BJ (cell line): ENCODE data around the gene OPCML. TPM values are rescaled to one million over a fixed set of nuclear protein-coding genes. Genes with fewer than 3 reads are reported as not detected.

ENCODE experiments used
- CTCF ChIA-PET: fragments of 350-600 bp; formaldehyde crosslinking; extraction: SDS; loops from one replicate; lab custom pipeline; 2021; ENCODE audit warnings: antibody characterized with exemption, inconsistent platforms; lab: Yijun Ruan, JAX
- POLR2A ChIA-PET: fragments of 300-600 bp; sonication (Branson Sonifier 250); formaldehyde crosslinking; extraction: SDS; loops from one replicate; lab custom pipeline; 2021; ENCODE audit warnings: antibody characterized with exemption; lab: Charles Lee
- DNase-seq: peaks from one replicate; pipeline ENCODE4 v3.0.0-alpha.2; 2011; ENCODE audit warnings: low read depth
- H3K27me3 ChIP-seq: 2 replicates; pipeline ENCODE4 v1.6.0; 2011; ENCODE audit warnings: low read length; ENCODE audit not compliant: control insufficient read depth, insufficient read depth
- H3K36me3 ChIP-seq: 2 replicates; pipeline ENCODE4 v1.5.1; 2011; ENCODE audit warnings: low read length; ENCODE audit not compliant: control insufficient read depth, insufficient read depth
- H3K4me3 ChIP-seq: 2 replicates; pipeline ENCODE4 v1.5.1; 2011; ENCODE audit warnings: low read depth, mild to moderate bottlenecking, control low read depth, low read length
- CTCF ChIP-seq: IDR thresholded peaks from 2 replicates; pipeline ENCODE4 v1.5.1; 2011; ENCODE audit warnings: low read depth, mild to moderate bottlenecking, control low read depth, inconsistent platforms, low read length, moderate library complexity; ENCODE audit not compliant: insufficient read depth
- polyA plus RNA-seq: library from polyadenylated mRNA; depleted of rRNA; stranded (reverse); fragments of >200 nt; gene quantifications from 2 replicates; pipeline ENCODE4 v1.2.3, GENCODE V29; 2011

OPCML gene
- polyA plus RNA-seq, 1 experiment: 2.0 TPM

- CTCF ChIA-PET: interaction anchor here (1.0 kb wide), 1 partner anchor 82 kb away, joined by 4 read pairs; no protein-coding TSS in a partner anchor
- POLR2A ChIA-PET: no interaction called here
- DNase-seq: no peak
Measured at GRCh38 chr11:133160754-133161153, 371.5 kb downstream of the OPCML start.

GRCh38 chr11:133156986-133157745 lies 375.1 kb downstream of the OPCML start:
- no peak for TF ChIP-seq CTCF
- H3K4me3 ChIP-seq: no peak overlapping the region
- ChIA-PET CTCF (interaction anchor here (1.4 to 1.6 kb wide), 2 partner anchors 24 to 79 kb away, joined by 4 to 8 read pairs; no protein-coding TSS in a partner anchor), POLR2A (no interaction called here)
- no peak for DNase-seq
- no peaks in the 10 kb centered on the region for H3K36me3 ChIP-seq
- no peaks in the 10 kb centered on the region for H3K27me3 ChIP-seq

More at GRCh38 chr11:133160754-133161153, 371.5 kb downstream of the OPCML start:
- Histone ChIP-seq H3K27me3 (peaks cover 1% of the 10 kb centered on the region; the same call in 1 of the 2 replicates), H3K36me3 (no peaks in the 10 kb centered on the region), H3K4me3 (no peak overlapping the region)
- no peak for TF ChIP-seq CTCF

GRCh38 chr11:133154781-133155180 lies 377.5 kb downstream of the OPCML start:
- no peak for TF ChIP-seq CTCF
- no peak for DNase-seq
- ChIA-PET POLR2A (no interaction called here), CTCF (interaction anchor here (1.2 kb wide), 1 partner anchor 9 kb away, joined by 5 read pairs; no protein-coding TSS in a partner anchor)
- Histone ChIP-seq H3K4me3 (no peak overlapping the region), H3K27me3 (no peaks in the 10 kb centered on the region), H3K36me3 (no peaks in the 10 kb centered on the region)

- Histone ChIP-seq H3K27me3 (no peaks in the 10 kb centered on the region), H3K4me3 (no peak overlapping the region), H3K36me3 (no peaks in the 10 kb centered on the region)
- POLR2A ChIA-PET: no interaction called here
- DNase-seq: no peak
- TF ChIP-seq CTCF: no peak
- CTCF ChIA-PET: no interaction called here
Measured at GRCh38 chr11:133154076-133154475, 378.2 kb downstream of the OPCML start.

- DNase-seq: no peak
- CTCF ChIA-PET: no interaction called here
- H3K36me3 ChIP-seq: no peaks in the 10 kb centered on the region
- no peaks in the 10 kb centered on the region for H3K27me3 ChIP-seq
- no peak for TF ChIP-seq CTCF
- POLR2A ChIA-PET: no interaction called here
- H3K4me3 ChIP-seq: no peak overlapping the region
Measured at GRCh38 chr11:133153031-133153430, 379.3 kb downstream of the OPCML start.
